Measurements from ENCODE around the gene THOP1. TPM values are rescaled to one million over a fixed set of nuclear protein-coding genes. Genes with fewer than 3 reads are reported as not detected.
A peak's percentile ranks its signal among the peaks of the same experiment; 100 is the strongest.

THOP1 gene
- polyA plus RNA-seq, 2 donors: 56.5 to 77.4 TPM

DNA sequence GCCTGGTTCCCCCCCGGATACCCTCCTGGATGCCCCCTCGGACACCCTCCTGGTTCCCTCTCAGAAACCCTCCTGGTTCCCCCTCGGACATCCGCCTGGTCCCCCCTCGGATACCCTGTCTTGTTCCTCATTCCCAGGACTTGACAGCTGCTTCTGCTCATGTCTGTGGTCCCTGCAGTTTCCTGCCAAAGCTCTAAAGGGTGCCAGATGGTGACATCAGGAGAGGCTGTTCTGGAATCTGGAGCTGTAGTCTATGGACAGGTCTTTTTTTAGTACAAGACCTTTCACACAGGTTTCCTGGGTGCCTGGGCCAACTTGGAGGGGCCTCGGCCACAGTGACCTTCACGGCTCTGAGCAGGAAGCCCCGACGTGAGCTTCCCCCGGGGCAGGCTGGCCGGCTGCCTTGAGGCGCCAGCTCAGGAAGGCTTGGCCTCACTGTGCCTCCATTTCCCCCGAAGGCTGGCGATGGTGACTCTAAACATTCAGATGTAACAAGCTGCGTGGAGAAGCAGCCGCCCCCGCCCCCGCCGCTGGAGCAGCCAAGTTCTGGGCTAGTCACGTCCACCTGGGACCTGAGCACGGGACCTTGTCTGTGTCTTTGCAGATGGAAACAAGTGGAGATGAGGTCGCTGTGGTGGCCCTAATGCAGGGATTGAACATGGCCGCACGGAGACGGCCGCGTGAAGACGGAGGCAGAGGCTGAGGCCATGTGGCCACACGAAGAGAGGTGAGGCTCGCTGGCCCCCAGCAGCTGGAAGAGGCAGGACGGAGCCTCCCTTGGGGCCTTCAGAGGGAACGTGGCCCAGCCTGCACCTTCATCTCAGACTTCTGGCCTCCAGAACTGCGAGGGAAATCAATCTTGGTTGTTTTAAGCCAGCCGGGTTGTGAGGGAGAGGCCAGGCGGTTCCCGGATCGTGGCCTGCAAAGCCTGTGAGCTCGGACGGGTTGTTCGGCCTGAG is 15.0 kb upstream of the THOP1 start:
- Histone ChIP-seq H3K36me3 (ENCODE audit: control insufficient read depth in 2 of 2, insufficient read depth in 2 of 2, low read length in 1 of 2) (peaks cover 0 to 33% of the 10 kb centered on the region in 2 donors), H3K4me3 (ENCODE audit: low read depth in 1 of 2, low read length in 2 of 2) (no peak overlapping the region), H3K27me3 (ENCODE audit: control insufficient read depth in 1 of 2, insufficient read depth in 2 of 2, low read length in 2 of 2) (no peaks in the 10 kb centered on the region), H3K27ac (ENCODE audit: low read depth in 2 of 2, low read length in 1 of 2) (peak overlapping the region; percentile 1 to 14), H3K9me3 (ENCODE audit: control insufficient read depth in 2 of 2, insufficient read depth in 1 of 2, low read depth in 1 of 2, low read length in 1 of 2) (no peaks in the 10 kb centered on the region), H3K4me1 (ENCODE audit: control insufficient read depth in 2 of 2, insufficient read depth in 2 of 2, low read length in 1 of 2) (peaks cover 0 to 8% of the 10 kb centered on the region in 2 donors)
- 70 to 71% methylated on average over 39 to 40 of the region's 40 CpGs for WGBS, 2 donors

DNA sequence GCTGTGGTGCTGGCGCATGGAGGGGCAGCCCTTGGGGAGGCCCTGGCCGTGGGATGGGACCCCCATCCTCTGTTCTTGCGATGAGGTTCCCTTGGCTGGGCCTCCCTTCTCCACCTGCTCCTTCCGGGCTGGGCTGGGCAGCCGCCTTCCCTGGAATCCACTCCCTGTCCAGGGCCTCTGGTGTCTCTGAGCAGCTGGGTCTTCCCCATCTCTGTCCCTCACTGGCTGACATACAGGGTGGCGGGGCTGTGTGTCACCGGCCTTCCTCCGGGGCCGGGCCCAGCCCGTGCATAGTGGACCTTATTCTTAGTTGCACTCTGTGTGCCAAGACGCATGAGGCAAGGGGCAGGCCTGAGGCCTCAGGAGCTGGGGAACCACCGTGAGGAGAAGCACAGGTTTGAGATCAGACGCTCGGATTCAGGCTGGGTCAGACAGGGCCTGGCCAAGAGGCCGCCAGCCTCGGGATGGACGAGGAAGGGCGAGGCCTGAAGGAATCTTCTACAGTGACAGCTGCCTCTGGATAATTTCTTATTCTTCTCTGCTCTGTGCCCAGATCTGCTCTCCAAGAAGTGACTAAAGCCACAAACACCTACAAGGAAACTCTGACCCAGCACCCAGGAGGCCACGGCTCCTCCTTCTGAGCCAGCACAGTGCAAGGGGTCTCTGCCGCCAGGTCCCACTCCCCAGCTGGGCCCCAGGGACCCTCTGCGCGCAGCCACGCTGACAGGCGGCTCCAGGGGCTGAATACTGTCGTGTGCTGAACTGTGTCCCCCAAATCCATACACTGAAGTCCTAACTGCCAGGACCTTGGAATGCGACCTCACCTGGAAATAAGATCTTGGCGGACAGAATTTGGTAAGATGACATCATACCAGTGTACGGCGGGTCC is 13.3 kb upstream of the THOP1 start:
- no peaks in the 10 kb centered on the region for H3K27me3 ChIP-seq (ENCODE audit: control insufficient read depth in 1 of 2, insufficient read depth in 2 of 2, low read length in 2 of 2)
- peaks cover 0 to 24% of the 10 kb centered on the region in 2 donors for H3K36me3 ChIP-seq (ENCODE audit: control insufficient read depth in 2 of 2, insufficient read depth in 2 of 2, low read length in 1 of 2)
- H3K4me1 ChIP-seq (ENCODE audit: control insufficient read depth in 2 of 2, insufficient read depth in 2 of 2, low read length in 1 of 2): peaks cover 0 to 12% of the 10 kb centered on the region in 2 donors
- H3K9me3 ChIP-seq (ENCODE audit: control insufficient read depth in 2 of 2, insufficient read depth in 1 of 2, low read depth in 1 of 2, low read length in 1 of 2): no peaks in the 10 kb centered on the region
- whole genome bisulfite sequencing, 2 donors: 81 to 83% methylated on average over 29 of the region's 29 CpGs
- no peak overlapping the region for H3K27ac ChIP-seq (ENCODE audit: low read depth in 2 of 2, low read length in 1 of 2)
- no peak overlapping the region for H3K4me3 ChIP-seq (ENCODE audit: low read depth in 1 of 2, low read length in 2 of 2)

DNA sequence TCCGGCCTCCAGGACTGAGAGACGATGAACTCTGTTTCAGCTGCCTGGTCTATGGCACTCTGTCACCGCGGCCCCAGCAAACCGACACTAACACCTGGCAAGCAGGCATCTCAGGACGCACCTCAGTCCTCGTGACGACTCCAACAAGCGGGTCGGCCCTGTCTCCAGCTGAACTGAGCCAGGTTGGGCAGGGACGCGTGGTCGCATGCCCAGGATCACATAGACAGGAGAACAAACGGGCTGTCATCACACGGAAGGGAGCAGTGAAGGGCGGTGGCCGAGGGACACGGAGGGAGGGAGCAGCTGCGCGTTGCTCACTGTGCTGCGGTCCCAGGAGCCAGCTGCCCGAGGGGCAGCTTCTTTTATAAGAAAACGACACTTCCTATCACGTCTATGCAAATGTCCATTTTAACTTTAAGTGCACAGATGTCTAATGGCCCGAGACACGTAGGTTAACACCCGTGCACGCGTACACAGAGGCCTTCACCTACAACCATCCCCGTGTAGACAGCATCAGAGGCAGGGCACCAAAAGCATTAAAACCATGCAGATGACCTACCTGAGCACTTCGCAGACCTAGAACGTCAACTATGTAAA is 11.1 kb upstream of the THOP1 start:
- WGBS, 2 donors: 80 to 85% methylated on average over 32 of the region's 32 CpGs
- no peaks in the 10 kb centered on the region for H3K27me3 ChIP-seq (ENCODE audit: control insufficient read depth in 1 of 2, insufficient read depth in 2 of 2, low read length in 2 of 2)
- no peak overlapping the region for H3K4me3 ChIP-seq (ENCODE audit: low read depth in 1 of 2, low read length in 2 of 2)
- no peaks in the 10 kb centered on the region for H3K9me3 ChIP-seq (ENCODE audit: control insufficient read depth in 2 of 2, insufficient read depth in 1 of 2, low read depth in 1 of 2, low read length in 1 of 2)
- no peak overlapping the region for H3K27ac ChIP-seq (ENCODE audit: low read depth in 2 of 2, low read length in 1 of 2)
- H3K36me3 ChIP-seq (ENCODE audit: control insufficient read depth in 2 of 2, insufficient read depth in 2 of 2, low read length in 1 of 2): peaks cover 0 to 19% of the 10 kb centered on the region in 2 donors
- H3K4me1 ChIP-seq (ENCODE audit: control insufficient read depth in 2 of 2, insufficient read depth in 2 of 2, low read length in 1 of 2): peaks cover 0 to 13% of the 10 kb centered on the region in 2 donors

DNA sequence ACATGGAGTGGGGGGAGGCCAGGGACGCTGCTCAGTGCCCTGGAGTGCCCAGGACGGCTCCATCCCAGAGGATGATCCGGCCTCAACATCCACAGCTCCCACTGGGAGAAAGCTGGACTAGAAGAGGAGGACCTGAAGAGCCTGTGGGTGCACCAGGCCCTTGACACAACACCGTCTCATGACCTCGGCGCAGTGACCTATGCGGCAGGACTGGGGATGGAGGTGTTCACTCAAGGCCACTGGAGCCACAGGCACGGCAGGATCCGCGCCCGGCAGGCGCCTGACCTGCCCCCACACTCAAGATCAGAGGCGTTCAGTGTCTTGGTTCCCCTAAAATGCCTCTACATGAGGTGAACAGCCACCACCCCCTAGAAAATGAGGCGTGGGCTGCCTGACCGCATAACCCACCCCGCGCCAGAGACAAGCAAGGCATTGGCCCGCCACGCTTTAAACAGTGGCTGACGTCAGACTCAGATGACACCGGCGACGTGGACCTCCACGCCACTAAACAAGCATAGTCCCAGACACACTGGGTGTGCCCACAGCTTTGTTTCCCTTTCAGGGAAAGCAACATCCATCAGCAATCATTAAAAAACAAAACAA is 10.2 kb upstream of the THOP1 start:
- Histone ChIP-seq H3K4me3 (ENCODE audit: low read depth in 1 of 2, low read length in 2 of 2) (no peak overlapping the region), H3K27ac (ENCODE audit: low read depth in 2 of 2, low read length in 1 of 2) (peak overlapping the region; percentile 57 to 61)
- 77 to 81% methylated on average over 24 of the region's 24 CpGs for WGBS, 2 donors

DNA sequence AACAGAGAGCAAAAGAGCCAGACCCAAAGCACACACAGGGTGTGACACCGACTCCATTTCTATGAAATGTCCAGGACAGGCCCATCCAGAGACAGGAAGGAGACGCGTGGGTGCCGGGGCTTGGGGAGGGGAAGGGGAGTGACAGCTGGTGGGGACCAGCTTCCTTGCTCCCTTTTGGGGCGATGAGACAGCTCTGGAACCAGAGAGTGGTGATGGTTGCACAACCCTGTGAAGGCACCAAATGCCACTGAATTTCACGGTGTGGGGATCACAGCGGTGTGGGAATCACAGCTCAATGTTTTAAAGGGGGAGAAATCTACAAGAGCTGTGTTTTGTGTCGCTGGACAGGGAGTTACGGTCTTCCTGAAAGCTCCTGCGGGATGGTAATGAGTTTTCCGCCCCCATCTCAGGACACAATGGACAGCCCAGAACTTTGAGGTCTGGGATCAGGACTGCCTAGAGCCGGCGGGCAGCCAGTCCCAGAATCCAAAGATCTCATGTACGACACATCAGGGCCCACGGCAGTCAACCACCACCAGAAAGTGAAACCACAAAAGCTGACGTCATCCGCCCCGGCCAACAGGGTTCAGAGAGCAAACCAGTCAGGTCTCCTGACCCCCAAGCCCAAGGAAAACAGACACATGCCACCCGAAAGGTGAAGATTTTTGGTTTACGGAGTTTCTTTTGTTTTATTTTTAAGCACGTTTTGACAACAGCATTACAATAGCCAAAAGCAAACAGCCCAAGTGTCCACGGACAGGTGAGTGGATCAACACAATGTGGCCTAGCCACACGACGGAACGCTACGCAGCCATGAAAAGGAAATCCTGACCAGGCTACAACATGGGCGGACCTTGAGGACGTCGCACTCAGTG is 9.5 kb upstream of the THOP1 start:
- Histone ChIP-seq H3K27ac (ENCODE audit: low read depth in 2 of 2, low read length in 1 of 2) (peak overlapping the region; percentile 57 to 61), H3K27me3 (ENCODE audit: control insufficient read depth in 1 of 2, insufficient read depth in 2 of 2, low read length in 2 of 2) (no peaks in the 10 kb centered on the region), H3K4me3 (ENCODE audit: low read depth in 1 of 2, low read length in 2 of 2) (no peak overlapping the region), H3K4me1 (ENCODE audit: control insufficient read depth in 2 of 2, insufficient read depth in 2 of 2, low read length in 1 of 2) (peaks cover 0 to 17% of the 10 kb centered on the region in 2 donors), H3K36me3 (ENCODE audit: control insufficient read depth in 2 of 2, insufficient read depth in 2 of 2, low read length in 1 of 2) (peaks cover 0 to 16% of the 10 kb centered on the region in 2 donors), H3K9me3 (ENCODE audit: control insufficient read depth in 2 of 2, insufficient read depth in 1 of 2, low read depth in 1 of 2, low read length in 1 of 2) (no peaks in the 10 kb centered on the region)
- WGBS, 2 donors: 71 to 76% methylated on average over 29 of the region's 29 CpGs

More for the DNA sequence above, 10.2 kb upstream of the THOP1 start:
- no peaks in the 10 kb centered on the region for H3K27me3 ChIP-seq (ENCODE audit: control insufficient read depth in 1 of 2, insufficient read depth in 2 of 2, low read length in 2 of 2)
- no peaks in the 10 kb centered on the region for H3K9me3 ChIP-seq (ENCODE audit: control insufficient read depth in 2 of 2, insufficient read depth in 1 of 2, low read depth in 1 of 2, low read length in 1 of 2)
- H3K36me3 ChIP-seq (ENCODE audit: control insufficient read depth in 2 of 2, insufficient read depth in 2 of 2, low read length in 1 of 2): peaks cover 0 to 22% of the 10 kb centered on the region in 2 donors
- H3K4me1 ChIP-seq (ENCODE audit: control insufficient read depth in 2 of 2, insufficient read depth in 2 of 2, low read length in 1 of 2): peaks cover 0 to 14% of the 10 kb centered on the region in 2 donors

DNA sequence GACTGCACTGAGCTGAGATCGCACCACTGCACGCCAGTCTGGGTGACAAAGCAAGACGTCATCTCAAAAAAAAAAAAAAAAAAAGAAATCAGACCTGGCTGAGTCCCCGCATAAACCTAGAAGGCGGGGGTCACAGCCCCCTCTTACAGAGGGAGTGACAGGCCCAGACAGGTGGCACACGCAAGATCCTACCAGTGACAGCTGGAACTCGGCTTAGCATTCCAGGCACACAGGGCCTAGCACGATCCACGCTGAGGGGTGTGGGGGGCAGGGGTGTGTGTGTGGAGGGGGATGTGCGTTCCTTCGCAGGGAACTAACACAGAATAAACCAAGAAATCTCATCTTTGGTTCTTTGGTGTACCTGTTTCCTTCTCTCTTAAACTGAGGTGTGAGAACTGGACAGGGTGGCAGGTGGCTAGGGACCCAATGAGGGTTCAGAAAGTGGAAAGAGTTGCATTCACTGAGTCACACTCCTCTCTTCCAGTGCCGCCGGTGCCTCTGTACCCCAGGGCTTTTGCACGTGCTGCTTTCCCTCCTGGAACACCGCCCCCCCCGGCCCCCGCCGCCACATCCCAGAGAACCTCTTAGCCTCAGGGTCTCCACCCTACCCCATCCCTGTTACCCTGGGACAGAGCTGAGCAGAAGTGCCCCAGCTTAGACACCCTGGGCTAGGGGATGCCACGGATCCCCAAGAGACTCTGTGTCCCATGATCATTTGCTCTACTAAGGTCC is 7.2 kb upstream of the THOP1 start:
- H3K9me3 ChIP-seq (ENCODE audit: control insufficient read depth in 2 of 2, insufficient read depth in 1 of 2, low read depth in 1 of 2, low read length in 1 of 2): no peaks in the 10 kb centered on the region
- WGBS, 2 donors: 87 to 93% methylated on average over 19 of the region's 19 CpGs
- H3K4me1 ChIP-seq (ENCODE audit: control insufficient read depth in 2 of 2, insufficient read depth in 2 of 2, low read length in 1 of 2): peaks cover 2 to 17% of the 10 kb centered on the region in 2 donors
- H3K36me3 ChIP-seq (ENCODE audit: control insufficient read depth in 2 of 2, insufficient read depth in 2 of 2, low read length in 1 of 2): peaks cover 0 to 10% of the 10 kb centered on the region in 2 donors
- no peak overlapping the region for H3K4me3 ChIP-seq (ENCODE audit: low read depth in 1 of 2, low read length in 2 of 2)
- no peak overlapping the region for H3K27ac ChIP-seq (ENCODE audit: low read depth in 2 of 2, low read length in 1 of 2)
- H3K27me3 ChIP-seq (ENCODE audit: control insufficient read depth in 1 of 2, insufficient read depth in 2 of 2, low read length in 2 of 2): no peaks in the 10 kb centered on the region

DNA sequence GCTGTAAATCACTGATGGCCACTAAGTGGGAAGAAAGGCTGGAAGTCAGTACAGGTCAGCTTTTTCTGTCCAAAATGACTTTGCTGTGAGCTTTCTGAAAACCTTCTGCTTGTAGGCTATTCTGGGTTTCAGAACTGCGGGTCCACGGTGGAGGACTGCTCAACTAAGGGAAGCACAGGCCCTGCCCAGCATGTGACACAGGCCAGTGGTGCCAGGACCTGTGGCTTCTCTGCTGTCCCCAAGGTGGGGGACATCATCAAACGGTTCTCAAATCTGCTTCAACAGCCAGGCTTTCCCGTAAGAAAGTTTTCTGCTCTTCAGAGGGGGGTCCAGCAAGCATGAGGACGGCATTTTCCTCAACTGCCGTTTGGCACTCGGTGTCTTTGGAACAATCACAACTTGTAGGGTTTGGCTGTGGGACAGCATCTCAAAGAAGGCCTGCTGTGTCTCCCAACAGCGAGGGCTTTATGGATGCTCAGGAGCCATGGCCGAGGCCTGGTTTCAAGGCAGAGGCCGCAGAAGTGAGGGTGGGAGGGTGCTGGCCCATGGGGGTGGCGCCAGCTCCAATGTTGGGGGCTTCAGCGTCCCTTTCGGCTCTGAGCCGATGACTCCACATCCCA is 6.1 kb upstream of the THOP1 start:
- Histone ChIP-seq H3K4me1 (ENCODE audit: control insufficient read depth in 2 of 2, insufficient read depth in 2 of 2, low read length in 1 of 2) (peaks cover 2 to 17% of the 10 kb centered on the region in 2 donors), H3K9me3 (ENCODE audit: control insufficient read depth in 2 of 2, insufficient read depth in 1 of 2, low read depth in 1 of 2, low read length in 1 of 2) (no peaks in the 10 kb centered on the region), H3K27ac (ENCODE audit: low read depth in 2 of 2, low read length in 1 of 2) (no peak overlapping the region), H3K4me3 (ENCODE audit: low read depth in 1 of 2, low read length in 2 of 2) (no peak overlapping the region), H3K36me3 (ENCODE audit: control insufficient read depth in 2 of 2, insufficient read depth in 2 of 2, low read length in 1 of 2) (peaks cover 0 to 8% of the 10 kb centered on the region in 2 donors), H3K27me3 (ENCODE audit: control insufficient read depth in 1 of 2, insufficient read depth in 2 of 2, low read length in 2 of 2) (no peaks in the 10 kb centered on the region)
- 76 to 82% methylated on average over 14 of the region's 14 CpGs for WGBS, 2 donors

DNA sequence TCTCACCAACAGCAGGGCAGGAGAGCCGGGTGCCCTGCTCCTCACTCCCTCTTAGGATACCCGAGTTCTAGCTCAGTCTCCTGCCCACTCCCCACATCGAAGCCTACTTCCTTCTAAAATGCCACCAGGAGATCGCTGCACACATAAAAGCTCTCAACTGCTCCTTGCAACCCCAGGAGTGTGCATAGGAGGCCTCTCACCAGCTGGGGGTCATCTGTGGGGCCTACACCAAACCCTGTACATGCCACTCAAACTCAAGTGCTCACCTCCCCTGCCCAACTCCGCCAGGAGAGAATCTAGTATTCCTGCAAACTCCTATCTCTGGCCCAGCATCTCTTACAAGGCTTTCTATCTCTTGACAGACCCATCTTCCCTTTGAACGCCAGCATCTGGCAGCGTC is 5.0 kb upstream of the THOP1 start:
- peaks cover 2 to 10% of the 10 kb centered on the region in 2 donors for H3K4me1 ChIP-seq (ENCODE audit: control insufficient read depth in 2 of 2, insufficient read depth in 2 of 2, low read length in 1 of 2)
- H3K27ac ChIP-seq (ENCODE audit: low read depth in 2 of 2, low read length in 1 of 2): no peak overlapping the region
- no peak overlapping the region for H3K4me3 ChIP-seq (ENCODE audit: low read depth in 1 of 2, low read length in 2 of 2)
- no peaks in the 10 kb centered on the region for H3K9me3 ChIP-seq (ENCODE audit: control insufficient read depth in 2 of 2, insufficient read depth in 1 of 2, low read depth in 1 of 2, low read length in 1 of 2)
- 88 to 91% methylated on average over 7 of the region's 7 CpGs for WGBS, 2 donors
- no peaks in the 10 kb centered on the region for H3K27me3 ChIP-seq (ENCODE audit: control insufficient read depth in 1 of 2, insufficient read depth in 2 of 2, low read length in 2 of 2)
- H3K36me3 ChIP-seq (ENCODE audit: control insufficient read depth in 2 of 2, insufficient read depth in 2 of 2, low read length in 1 of 2): peaks cover 0 to 8% of the 10 kb centered on the region in 2 donors

Measured in esophagus (tissue), 2 donors.